NCI-H1048 (cell line): Measurements from ENCODE around the gene ATG14.

Source experiments
- DNase-seq: peaks from one replicate; lab custom pipeline; 2025; lab: John Stamatoyannopoulos, UW

ATG14 gene

GRCh38 chr14:55316564-55316963 is 95.1 kb downstream of the ATG14 start:
- no peak for DNase-seq
